Right lobe of liver (tissue), 4 donors: ENCODE measurements around the gene RHOJ.

Source experiments
- CTCF ChIP-seq, 4 donors: fragments of 200-600 bp in 3 of 4; fragments of 450-650 bp in 1 of 4; IDR thresholded peaks; one replicate each; pipeline versions ENCODE4 v1.5.1 to v1.8.0; 2016 to 2022; ENCODE audit warnings: antibody characterized with exemption in 4 of 4, mild to moderate bottlenecking in 2 of 4
- POLR2A ChIP-seq: fragments of 450-650 bp; IDR thresholded peaks from one replicate; pipeline ENCODE4 v1.6.1; 2017; ENCODE audit warnings: antibody characterized with exemption, mild to moderate bottlenecking
- donor health status: DM: no; HTN: no; CAD: no.
- donor health status: DM: no; HTN: no; CAD: no.
- donor health status: DM: no; HTN: yes; CAD: no.

GRCh38 chr14:63191211-63191610 is 13.0 kb upstream of the RHOJ start:
- no peak for TF ChIP-seq CTCF (IDR thresholded peaks at IDR 0.05)
- TF ChIP-seq POLR2A: no peak
